ENCODE data around the gene DNAJB14. TPM values are rescaled to one million over a fixed set of nuclear protein-coding genes. Genes with fewer than 3 reads are reported as not detected.

Gene DNAJB14
- total RNA-seq, 1 donor from 2014 or later: 105 TPM

DNA sequence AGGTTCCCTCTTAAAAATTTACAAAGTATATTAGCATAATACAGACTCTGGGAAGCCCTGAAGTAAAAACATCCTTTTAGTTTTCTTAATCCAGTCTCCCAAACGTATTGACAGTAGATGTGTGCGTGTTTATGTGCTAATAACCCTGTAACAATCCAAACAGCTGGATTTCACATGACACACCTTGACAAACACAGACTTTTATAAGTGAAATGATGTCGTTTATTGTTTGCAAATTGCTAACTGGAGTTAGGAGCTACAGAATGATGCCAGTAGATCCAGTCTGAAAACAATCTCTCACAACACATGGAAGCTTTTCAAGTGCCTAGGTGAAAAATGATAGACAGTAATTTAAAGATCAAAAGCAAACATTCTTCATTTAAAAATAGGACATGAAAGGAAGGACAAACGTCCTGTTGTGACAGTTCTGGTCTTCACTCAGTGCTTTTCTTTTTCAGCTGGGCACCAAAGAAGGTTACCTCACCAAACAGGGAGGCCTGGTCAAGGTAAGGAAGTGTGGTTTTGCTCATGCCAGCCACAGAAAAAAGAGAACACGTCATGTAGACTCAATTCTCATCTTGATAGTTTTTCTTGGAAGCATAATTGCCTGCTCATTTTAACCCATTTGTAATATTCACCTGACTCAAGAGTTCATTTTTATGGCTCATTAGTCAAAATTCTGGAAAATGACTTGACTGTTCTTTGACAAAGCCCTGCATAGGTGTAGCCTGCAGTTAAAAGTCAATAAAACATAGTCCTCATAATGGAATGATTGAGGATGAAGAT lies 85.1 kb downstream of the DNAJB14 start:
- no peak for DNase-seq

DNA sequence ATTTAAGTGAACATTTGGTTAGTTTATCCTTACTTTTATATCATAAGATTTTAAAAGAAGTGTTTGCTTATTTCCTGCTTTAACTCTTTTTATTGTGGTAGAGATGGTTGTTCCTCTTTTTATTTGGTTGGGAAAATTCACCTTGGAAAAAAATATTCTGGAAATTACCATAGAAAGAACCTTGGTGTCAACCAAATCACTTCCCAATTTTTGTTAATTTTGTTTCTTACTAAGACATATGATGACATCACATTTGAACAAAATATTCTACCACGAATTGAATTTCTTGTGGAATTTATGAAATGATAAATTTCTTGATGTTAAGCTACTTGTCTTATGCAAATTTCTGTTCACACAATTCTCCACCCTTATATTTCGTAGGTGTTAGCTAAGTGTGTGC lies 85.9 kb downstream of the DNAJB14 start:
- no peak for DNase-seq

DNA sequence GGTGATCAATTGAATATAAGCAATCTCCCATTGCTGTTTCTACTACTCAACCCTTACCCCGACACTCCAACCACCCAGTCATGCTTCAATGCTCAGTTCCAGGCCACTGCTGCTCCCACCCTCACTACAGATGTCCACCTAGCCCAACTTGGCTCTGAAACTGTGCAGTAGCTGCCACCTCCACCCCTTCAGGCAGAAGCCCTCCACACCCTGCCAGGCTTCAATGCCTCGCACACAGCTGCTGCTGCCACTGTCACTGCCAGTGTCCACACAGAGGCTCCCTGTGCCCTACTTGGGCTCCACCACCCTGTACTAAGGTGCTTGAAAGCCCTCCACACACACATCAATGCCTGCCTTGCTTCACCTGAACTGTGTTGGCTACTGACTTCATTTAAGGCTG lies 86.8 kb downstream of the DNAJB14 start:
- no peak for DNase-seq

DNA sequence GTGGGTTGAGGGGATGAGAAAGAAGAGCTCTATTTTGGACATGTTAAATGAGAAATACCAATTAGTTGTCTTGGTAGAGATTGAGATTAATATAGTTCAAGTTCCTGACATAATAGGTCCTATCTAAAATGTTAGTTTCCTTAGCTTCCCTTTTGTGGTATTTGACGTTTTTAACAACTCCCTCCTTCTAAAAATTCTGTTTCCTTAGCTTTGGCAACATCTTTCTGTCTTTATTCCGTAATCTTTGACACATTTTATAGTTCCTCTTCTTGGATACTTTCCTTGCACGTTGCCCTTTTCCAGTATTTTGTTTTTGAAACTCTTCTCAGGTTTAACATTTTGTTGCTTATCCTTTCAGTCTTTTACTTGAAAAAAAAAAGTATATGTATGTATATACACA lies 89.1 kb downstream of the DNAJB14 start:
- no peak for DNase-seq

DNA sequence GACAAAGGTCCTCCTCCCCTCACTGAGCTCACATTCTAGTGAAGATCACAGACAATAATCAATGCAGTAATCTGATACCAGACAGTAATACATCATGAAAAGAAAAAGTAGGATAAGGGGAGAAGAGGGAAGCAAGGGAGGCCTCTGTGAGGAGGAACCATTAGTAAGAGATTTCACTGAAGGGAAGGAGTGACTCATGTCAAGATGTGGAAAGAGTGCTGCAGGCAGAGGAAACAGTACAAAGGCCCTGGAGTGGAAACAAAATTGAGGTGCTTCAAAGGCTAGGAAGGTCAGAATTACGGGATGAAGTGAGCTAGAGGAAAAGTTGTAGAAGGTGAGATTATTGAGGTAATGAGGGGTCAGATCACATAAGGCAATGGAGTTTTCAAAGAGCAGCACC lies 90.3 kb downstream of the DNAJB14 start:
- DNase-seq: no peak

DNA sequence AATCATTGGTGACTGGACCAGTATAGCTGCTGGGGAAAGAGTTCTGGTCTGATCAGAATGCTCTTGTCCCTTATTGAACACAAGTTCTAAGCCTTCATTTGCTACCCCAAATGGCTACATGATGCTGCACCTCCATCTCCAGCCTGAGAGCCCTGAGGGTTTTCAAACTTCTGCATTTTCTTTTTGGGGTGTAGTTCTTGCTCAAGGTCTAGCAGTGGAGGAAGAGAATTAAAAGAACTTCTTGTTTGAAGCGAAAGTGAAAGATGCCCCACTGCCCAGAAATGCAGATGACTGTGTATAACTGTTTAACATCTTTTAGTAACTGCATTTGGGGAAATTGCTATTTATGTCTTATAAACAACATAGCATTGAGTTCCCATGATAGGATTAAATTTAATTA lies 90.7 kb downstream of the DNAJB14 start:
- DNase-seq: no peak

DNA sequence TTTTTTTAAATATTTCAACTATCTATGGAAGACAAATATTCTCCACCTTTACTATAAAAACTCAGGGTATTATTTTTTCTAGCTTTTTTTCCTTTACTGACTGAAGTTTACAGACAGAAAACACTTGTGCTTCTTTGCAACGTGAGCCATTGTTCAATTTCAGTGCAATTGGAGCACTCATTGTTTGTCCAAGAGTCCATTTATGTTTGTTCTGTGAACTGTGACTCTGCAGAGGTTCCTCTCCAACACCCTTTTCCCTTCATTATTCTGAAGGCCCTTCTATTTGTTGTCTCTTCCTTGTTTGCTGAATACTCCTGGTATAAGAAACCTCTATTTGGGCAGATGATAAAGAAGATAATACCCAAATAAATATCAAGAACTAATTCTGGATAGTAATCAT lies 92.4 kb downstream of the DNAJB14 start:
- no peak for DNase-seq

DNA sequence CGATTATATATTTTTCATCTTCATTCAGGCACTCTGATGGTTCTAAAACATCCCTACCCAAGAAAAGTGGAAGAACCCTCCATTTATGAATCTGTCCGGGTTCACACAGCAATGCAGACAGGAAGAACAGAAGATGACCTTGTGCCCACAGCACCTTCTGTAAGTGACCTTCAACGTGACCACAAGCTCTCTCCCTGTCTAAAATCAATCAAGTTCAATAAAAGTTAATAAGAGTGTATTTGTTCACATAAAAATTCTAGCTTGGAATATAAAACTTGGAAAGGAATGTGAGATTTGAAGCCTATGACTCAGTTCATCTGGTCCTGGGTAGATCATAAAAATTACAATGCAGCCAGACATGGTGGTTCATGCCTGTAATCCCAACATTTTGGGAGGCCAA lies 93.2 kb downstream of the DNAJB14 start:
- no peak for DNase-seq

DNA sequence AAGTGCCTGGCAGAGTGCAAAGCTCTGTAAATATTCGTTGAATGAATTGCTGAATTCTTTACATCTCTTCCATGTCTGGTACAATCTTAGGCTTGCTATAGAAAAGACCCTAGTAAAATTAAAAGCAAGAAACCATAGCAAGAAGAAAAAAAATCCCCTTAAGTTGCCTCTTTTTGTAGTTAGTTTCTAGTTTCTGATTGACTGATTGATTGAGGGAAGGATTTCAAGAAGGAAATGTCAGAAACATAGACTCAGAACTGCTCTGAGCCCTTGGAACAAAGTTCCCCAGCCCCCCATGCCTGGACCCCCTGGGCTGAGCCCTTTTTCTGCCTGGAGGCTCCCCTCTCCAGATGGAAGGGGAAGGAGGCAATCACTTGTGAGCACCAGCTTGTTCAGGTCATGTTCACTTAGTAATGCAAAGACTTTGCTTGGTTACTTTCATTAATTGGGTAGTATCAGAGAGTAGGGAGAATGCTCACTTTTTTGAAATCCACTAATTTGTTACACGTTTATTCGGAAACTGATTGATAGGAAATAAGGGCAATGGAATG lies 94.1 kb downstream of the DNAJB14 start:
- DNase-seq: no peak

DNA sequence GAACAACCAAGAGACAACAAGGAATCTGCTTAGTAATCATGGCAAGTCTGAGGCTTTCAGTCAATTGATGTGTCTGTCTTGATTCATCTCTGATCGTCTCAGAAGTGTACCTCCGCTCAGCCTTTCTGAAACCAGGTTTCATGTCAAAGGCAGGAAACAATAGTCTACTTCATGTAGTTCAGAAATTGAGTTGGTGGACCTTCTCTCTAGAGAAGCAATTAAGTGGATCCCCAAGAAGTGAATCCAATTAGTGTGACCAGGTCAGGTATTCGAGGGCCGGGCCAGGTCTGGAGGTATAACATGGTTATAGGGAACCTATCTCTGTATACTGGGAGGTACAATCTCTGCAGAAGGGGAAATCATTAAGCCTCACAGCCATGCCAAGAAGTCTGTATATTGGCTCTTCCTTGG lies 97.8 kb downstream of the DNAJB14 start:
- no peak for DNase-seq

DNA sequence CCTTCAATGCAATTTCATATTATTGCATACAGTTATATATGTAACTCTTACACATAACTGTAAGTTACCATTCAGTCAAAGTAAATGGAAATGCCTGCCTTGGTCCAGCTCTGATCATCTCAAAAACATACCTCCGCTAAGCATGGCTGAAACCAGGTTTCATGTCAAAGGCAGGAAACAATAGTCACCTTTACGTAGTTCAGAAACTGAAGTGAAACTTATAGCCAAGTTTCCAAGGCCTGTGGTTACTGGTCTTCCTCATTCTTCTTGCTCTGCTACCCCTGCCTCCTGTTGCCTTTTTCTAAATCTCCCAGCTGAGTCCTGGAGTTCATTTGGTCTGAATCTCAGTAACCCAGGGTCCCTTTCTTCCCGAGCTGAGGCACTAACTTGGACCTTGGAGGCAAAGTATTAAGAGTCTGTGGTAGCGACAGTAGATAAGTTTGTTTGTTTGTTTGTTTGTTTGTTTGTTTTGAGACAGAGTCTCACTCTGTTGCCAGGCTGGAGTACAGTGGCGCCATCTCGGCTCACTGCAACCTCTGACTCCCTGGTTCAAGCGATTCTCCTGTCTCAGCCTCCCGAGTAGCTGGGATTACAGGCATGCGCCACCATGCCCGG lies 98.9 kb downstream of the DNAJB14 start:
- DNase-seq: no peak

DNA sequence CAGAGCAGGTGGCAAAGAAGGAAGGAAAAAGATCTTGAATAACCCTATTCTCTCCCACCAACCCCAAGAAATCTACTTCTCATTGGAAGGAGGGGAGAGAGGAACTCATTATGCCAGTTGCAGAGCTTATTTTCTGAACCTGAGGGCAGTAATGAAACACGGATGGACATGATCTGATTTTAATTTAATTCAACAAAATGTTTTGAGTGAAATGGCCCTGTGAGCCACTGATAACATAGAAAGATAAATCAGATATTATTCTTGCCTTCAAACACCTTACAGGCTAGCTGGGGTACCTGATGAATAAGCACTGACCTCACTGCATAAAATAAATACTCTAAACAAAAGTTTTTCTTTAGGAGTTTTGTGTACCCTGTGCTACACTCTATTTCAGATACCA lies 99.5 kb downstream of the DNAJB14 start:
- DNase-seq: no peak

Other genes with a start within 250 kb of the DNAJB14 start
- 0.94 TPM for gene DAPP1, start 129.8 kb downstream of the DNAJB14 start, total RNA-seq
- gene LAMTOR3, start 52.2 kb downstream of the DNAJB14 start, total RNA-seq: 57.9 TPM
- 117 TPM for gene H2AZ1, start 3.7 kb upstream of the DNAJB14 start, total RNA-seq
- gene DDIT4L, start 243.8 kb upstream of the DNAJB14 start, total RNA-seq: 0.16 TPM

Data from occipital lobe (tissue), 2 donors.